ENCODE data around the gene PRKCH. TPM values are rescaled to one million over a fixed set of nuclear protein-coding genes. Genes with fewer than 3 reads are reported as not detected.
A peak's percentile ranks its signal among the peaks of the same experiment; 100 is the strongest.

Gene PRKCH
- total RNA-seq, result 100 to 1,000 TPM; 165 to 166 TPM
- polyA plus RNA-seq, result 369 TPM

GRCh38 chr14:61321385-61322010 is at the start of gene PRKCH:
TSS of gene PRKCH (plus strand) at chr14:61321579. CDS start at chr14:61322102, 523 bp downstream.
- Histone ChIP-seq H3K27ac (ENCODE audit: low read depth, low read length) (peak within 1 kb of the TSS; percentile 75), H3K4me3 (ENCODE audit: low read length) (peak within 1 kb of the TSS; percentile 76), H3K9me3 (ENCODE audit: low read length) (no peaks in the 10 kb centered on the region), H3K36me3 (ENCODE audit: insufficient read depth, low read length) (no peaks in the 10 kb centered on the region), H3K4me1 (ENCODE audit: insufficient read depth, low read length) (peaks cover 19% of the 10 kb centered on the region), H3K27me3 (ENCODE audit: insufficient read depth, low read length, poor library complexity, severe bottlenecking) (no peaks in the 10 kb centered on the region)
- Mint-ChIP-seq H3K4me3 (peak within 1 kb of the TSS in 6 of 7 donors; percentile 98 to 100 (median 98)), H3K36me3 (peaks cover 12 to 45% (median 33%) of the 10 kb centered on the region in 3 donors), H3K4me1 (peaks cover 22 to 28% (median 26%) of the 10 kb centered on the region in 3 donors), H3K9me3 (no peaks in the 10 kb centered on the region), H3K27ac (peak within 1 kb of the TSS in 7 of 8 donors; percentile 91 to 100 (median 96)), H3K27me3 (no peaks in the 10 kb centered on the region)
- ChIA-PET CTCF (interaction anchor here (0.7 to 4.7 kb wide), 21 partner anchors 9 to 155 kb away, joined by 3 to 31 read pairs (median 4); no protein-coding TSS in a partner anchor), POLR2A (interaction anchor here (0.6 to 3.3 kb wide), 15 partner anchors 10 to 156 kb away, joined by 3 to 29 read pairs (median 5); no protein-coding TSS in a partner anchor)
- DNase-seq, result peak; percentile 73 to 92 (median 82)

GRCh38 chr14:61277232-61277631 is 44.1 kb upstream of the PRKCH start:
- no peak overlapping the region for H3K27ac ChIP-seq (ENCODE audit: low read depth, low read length)
- DNase-seq, result no peak
- CTCF ChIA-PET, result interaction anchor here (1.3 kb wide), 1 partner anchor 561 kb away, joined by 4 read pairs; no protein-coding TSS in a partner anchor
- H3K27me3 ChIP-seq (ENCODE audit: insufficient read depth, low read length, poor library complexity, severe bottlenecking), result no peaks in the 10 kb centered on the region
- H3K9me3 ChIP-seq (ENCODE audit: low read length), result no peaks in the 10 kb centered on the region
- Mint-ChIP-seq H3K9me3 (no peaks in the 10 kb centered on the region), H3K4me1 (peaks cover 11 to 24% (median 15%) of the 10 kb centered on the region in 3 donors), H3K27me3 (peaks cover 7 to 24% of the 10 kb centered on the region in 2 donors), H3K4me3 (no peak overlapping the region), H3K27ac (no peak overlapping the region), H3K36me3 (peaks cover 0 to 8% (median 0%) of the 10 kb centered on the region in 3 donors)
- H3K4me1 ChIP-seq (ENCODE audit: insufficient read depth, low read length), result peaks cover 17% of the 10 kb centered on the region
- no peak overlapping the region for H3K4me3 ChIP-seq (ENCODE audit: low read length)
- POLR2A ChIA-PET, result no interaction called here
- no peaks in the 10 kb centered on the region for H3K36me3 ChIP-seq (ENCODE audit: insufficient read depth, low read length)

- Histone ChIP-seq H3K9me3 (ENCODE audit: low read length) (no peaks in the 10 kb centered on the region), H3K36me3 (ENCODE audit: insufficient read depth, low read length) (no peaks in the 10 kb centered on the region), H3K27ac (ENCODE audit: low read depth, low read length) (no peak overlapping the region), H3K27me3 (ENCODE audit: insufficient read depth, low read length, poor library complexity, severe bottlenecking) (no peaks in the 10 kb centered on the region), H3K4me1 (ENCODE audit: insufficient read depth, low read length) (peaks cover 17% of the 10 kb centered on the region), H3K4me3 (ENCODE audit: low read length) (no peak overlapping the region)
- peaks cover 0 to 8% (median 0%) of the 10 kb centered on the region in 3 donors for H3K36me3 Mint-ChIP-seq
- CTCF ChIA-PET, result interaction anchor here (1.3 kb wide), 1 partner anchor 560 kb away, joined by 4 read pairs; no protein-coding TSS in a partner anchor
- H3K4me3 Mint-ChIP-seq, result peak overlapping the region in 1 of 7 donors; percentile 2
- H3K27ac Mint-ChIP-seq, result no peak overlapping the region
- POLR2A ChIA-PET, result no interaction called here
- H3K4me1 Mint-ChIP-seq, result peaks cover 11 to 24% (median 15%) of the 10 kb centered on the region in 3 donors
- no peak for DNase-seq
- peaks cover 7 to 19% of the 10 kb centered on the region in 2 donors for H3K27me3 Mint-ChIP-seq
- no peaks in the 10 kb centered on the region for H3K9me3 Mint-ChIP-seq
Measured at GRCh38 chr14:61277784-61278183, 43.6 kb upstream of the PRKCH start.

GRCh38 chr14:61279082-61279481 is 42.3 kb upstream of the PRKCH start:
- no peak for DNase-seq
- peaks cover 20 to 36% (median 21%) of the 10 kb centered on the region in 3 donors for H3K4me1 Mint-ChIP-seq
- H3K9me3 Mint-ChIP-seq, result no peaks in the 10 kb centered on the region
- Histone ChIP-seq H3K9me3 (ENCODE audit: low read length) (no peaks in the 10 kb centered on the region), H3K4me3 (ENCODE audit: low read length) (no peak overlapping the region), H3K36me3 (ENCODE audit: insufficient read depth, low read length) (no peaks in the 10 kb centered on the region), H3K27ac (ENCODE audit: low read depth, low read length) (no peak overlapping the region), H3K27me3 (ENCODE audit: insufficient read depth, low read length, poor library complexity, severe bottlenecking) (no peaks in the 10 kb centered on the region), H3K4me1 (ENCODE audit: insufficient read depth, low read length) (peaks cover 17% of the 10 kb centered on the region)
- H3K27me3 Mint-ChIP-seq, result peaks cover 7 to 9% of the 10 kb centered on the region in 2 donors
- peak overlapping the region in 5 of 7 donors; percentile 89 to 94 (median 93) for H3K4me3 Mint-ChIP-seq
- H3K27ac Mint-ChIP-seq, result peak overlapping the region in 2 of 8 donors; percentile 11 to 83
- H3K36me3 Mint-ChIP-seq, result peaks cover 0 to 8% (median 0%) of the 10 kb centered on the region in 3 donors
- ChIA-PET POLR2A (interaction anchor here (0.9 kb wide), 1 partner anchor 51 kb away, joined by 4 read pairs; no protein-coding TSS in a partner anchor), CTCF (interaction anchor here (1.7 to 9.2 kb wide), 2 partner anchors 9 to 177 kb away, joined by 4 to 89 read pairs; no protein-coding TSS in a partner anchor)

GRCh38 chr14:61280092-61280525 is 41.3 kb upstream of the PRKCH start:
- peaks cover 0 to 8% (median 0%) of the 10 kb centered on the region in 3 donors for H3K36me3 Mint-ChIP-seq
- Histone ChIP-seq H3K9me3 (ENCODE audit: low read length) (no peaks in the 10 kb centered on the region), H3K36me3 (ENCODE audit: insufficient read depth, low read length) (no peaks in the 10 kb centered on the region), H3K4me1 (ENCODE audit: insufficient read depth, low read length) (peaks cover 17% of the 10 kb centered on the region), H3K4me3 (ENCODE audit: low read length) (peak overlapping the region; percentile 72), H3K27ac (ENCODE audit: low read depth, low read length) (peak overlapping the region; percentile 70), H3K27me3 (ENCODE audit: insufficient read depth, low read length, poor library complexity, severe bottlenecking) (no peaks in the 10 kb centered on the region)
- POLR2A ChIA-PET, result interaction anchor here (0.5 to 2.0 kb wide), 15 partner anchors 11 to 1032 kb away, joined by 3 to 10 read pairs (median 4); partner anchors contain the start of genes PPM1A and SNAPC1
- H3K9me3 Mint-ChIP-seq, result no peaks in the 10 kb centered on the region
- CTCF ChIA-PET, result interaction anchor here (0.6 to 9.2 kb wide), 38 partner anchors 8 to 1031 kb away, joined by 3 to 89 read pairs (median 4); partner anchors contain the start of genes PPM1A and PRKCH
- peak overlapping the region; percentile 89 to 95 (median 94) for H3K4me3 Mint-ChIP-seq
- peaks cover 24 to 40% (median 25%) of the 10 kb centered on the region in 3 donors for H3K4me1 Mint-ChIP-seq
- DNase-seq, result peak in 4 of 5 donors; percentile 6 to 65 (median 31)
- H3K27ac Mint-ChIP-seq, result peak overlapping the region; percentile 82 to 97 (median 92)
- H3K27me3 Mint-ChIP-seq, result peaks cover 2 to 3% of the 10 kb centered on the region in 2 donors

- ChIA-PET POLR2A (interaction anchor here (0.5 to 2.0 kb wide), 15 partner anchors 10 to 1032 kb away, joined by 3 to 10 read pairs (median 4); partner anchors contain the start of genes PPM1A and SNAPC1), CTCF (interaction anchor here (0.6 to 9.2 kb wide), 41 partner anchors 8 to 1032 kb away, joined by 3 to 89 read pairs (median 3); partner anchors contain the start of genes PPM1A and PRKCH)
- Mint-ChIP-seq H3K9me3 (no peaks in the 10 kb centered on the region), H3K36me3 (peaks cover 0 to 8% (median 0%) of the 10 kb centered on the region in 3 donors), H3K27ac (peak overlapping the region; percentile 82 to 97 (median 92)), H3K4me3 (peak overlapping the region; percentile 89 to 95 (median 94)), H3K27me3 (peaks cover 2% of the 10 kb centered on the region in 2 donors), H3K4me1 (peaks cover 25 to 45% (median 27%) of the 10 kb centered on the region in 3 donors)
- Histone ChIP-seq H3K27ac (ENCODE audit: low read depth, low read length) (peak overlapping the region; percentile 70), H3K9me3 (ENCODE audit: low read length) (no peaks in the 10 kb centered on the region), H3K27me3 (ENCODE audit: insufficient read depth, low read length, poor library complexity, severe bottlenecking) (no peaks in the 10 kb centered on the region), H3K4me1 (ENCODE audit: insufficient read depth, low read length) (peaks cover 17% of the 10 kb centered on the region), H3K36me3 (ENCODE audit: insufficient read depth, low read length) (no peaks in the 10 kb centered on the region), H3K4me3 (ENCODE audit: low read length) (peak overlapping the region; percentile 72)
- peak; percentile 60 to 84 (median 74) for DNase-seq
Measured at GRCh38 chr14:61280526-61281185, 40.7 kb upstream of the PRKCH start.

GRCh38 chr14:61281186-61281947 is 40.0 kb upstream of the PRKCH start, which contains the start of gene TMEM30B:
TSS of gene TMEM30B (minus strand) at chr14:61281338. CDS start at chr14:61281147, 191 bp downstream.
- no peaks in the 10 kb centered on the region for H3K27me3 ChIP-seq (ENCODE audit: insufficient read depth, low read length, poor library complexity, severe bottlenecking)
- POLR2A ChIA-PET, result interaction anchor here (0.8 to 2.0 kb wide), 7 partner anchors 10 to 1033 kb away, joined by 4 to 10 read pairs (median 6); partner anchors contain the start of genes PPM1A and SNAPC1
- H3K36me3 ChIP-seq (ENCODE audit: insufficient read depth, low read length), result no peaks in the 10 kb centered on the region
- H3K9me3 ChIP-seq (ENCODE audit: low read length), result no peaks in the 10 kb centered on the region
- Mint-ChIP-seq H3K27me3 (peaks cover 0 to 2% of the 10 kb centered on the region in 2 donors), H3K27ac (peak within 1 kb of the TSS; percentile 82 to 97 (median 92)), H3K4me3 (peak within 1 kb of the TSS; percentile 89 to 95 (median 94)), H3K9me3 (no peaks in the 10 kb centered on the region), H3K36me3 (peaks cover 0 to 8% (median 0%) of the 10 kb centered on the region in 3 donors), H3K4me1 (peaks cover 29 to 52% (median 34%) of the 10 kb centered on the region in 3 donors)
- peaks cover 17% of the 10 kb centered on the region for H3K4me1 ChIP-seq (ENCODE audit: insufficient read depth, low read length)
- peak; percentile 16 to 71 (median 44) for DNase-seq
- peak within 1 kb of the TSS; percentile 70 for H3K27ac ChIP-seq (ENCODE audit: low read depth, low read length)
- CTCF ChIA-PET, result interaction anchor here (0.6 to 9.2 kb wide), 35 partner anchors 10 to 812 kb away, joined by 3 to 89 read pairs (median 4); no protein-coding TSS in a partner anchor
- H3K4me3 ChIP-seq (ENCODE audit: low read length), result peak within 1 kb of the TSS; percentile 72
